ENCODE results near the gene GUCY2F.

DNA sequence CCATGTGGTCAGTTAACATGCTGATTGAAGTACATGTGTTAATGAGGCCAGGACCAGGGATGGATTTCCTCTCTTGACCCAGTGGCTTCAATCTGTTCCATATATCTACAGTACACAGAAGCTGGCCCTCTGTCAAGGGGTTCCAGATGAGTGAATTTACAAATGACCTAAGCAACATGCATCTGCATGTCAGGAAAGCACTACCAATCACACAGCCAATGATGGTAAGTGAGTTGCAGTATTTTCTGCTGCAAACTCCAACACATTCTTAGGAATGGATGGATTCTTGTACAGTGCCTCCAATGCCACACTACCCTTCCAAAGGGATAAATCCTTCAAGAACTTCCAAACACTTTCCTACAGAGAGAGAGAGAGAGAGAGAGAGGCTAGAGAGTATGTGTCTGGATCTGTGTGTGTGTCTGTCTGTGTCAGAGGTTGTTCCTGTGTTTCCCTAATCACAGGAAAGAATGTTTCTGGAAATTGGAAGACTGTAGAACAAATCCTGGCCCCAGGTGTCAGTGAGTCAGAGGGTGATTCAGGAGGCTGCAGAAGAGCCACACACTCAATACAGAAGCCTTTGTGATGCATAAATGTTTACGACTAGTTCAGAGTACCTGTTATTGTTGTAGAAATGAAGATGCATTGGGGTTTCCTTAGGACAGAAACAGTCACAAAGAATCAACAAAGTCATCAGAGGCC is 107.5 kb downstream of the GUCY2F start:
- TF ChIP-seq, protein P1, sequence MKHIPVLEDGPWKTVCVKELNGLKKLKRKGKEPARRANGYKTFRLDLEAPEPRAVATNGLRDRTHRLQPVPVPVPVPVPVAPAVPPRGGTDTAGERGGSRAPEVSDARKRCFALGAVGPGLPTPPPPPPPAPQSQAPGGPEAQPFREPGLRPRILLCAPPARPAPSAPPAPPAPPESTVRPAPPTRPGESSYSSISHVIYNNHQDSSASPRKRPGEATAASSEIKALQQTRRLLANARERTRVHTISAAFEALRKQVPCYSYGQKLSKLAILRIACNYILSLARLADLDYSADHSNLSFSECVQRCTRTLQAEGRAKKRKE (CRISPR knock-in tag; IDR thresholded peaks at IDR 0.05; ENCODE audit: low read depth): no peak
- TF ChIP-seq, protein P2, sequence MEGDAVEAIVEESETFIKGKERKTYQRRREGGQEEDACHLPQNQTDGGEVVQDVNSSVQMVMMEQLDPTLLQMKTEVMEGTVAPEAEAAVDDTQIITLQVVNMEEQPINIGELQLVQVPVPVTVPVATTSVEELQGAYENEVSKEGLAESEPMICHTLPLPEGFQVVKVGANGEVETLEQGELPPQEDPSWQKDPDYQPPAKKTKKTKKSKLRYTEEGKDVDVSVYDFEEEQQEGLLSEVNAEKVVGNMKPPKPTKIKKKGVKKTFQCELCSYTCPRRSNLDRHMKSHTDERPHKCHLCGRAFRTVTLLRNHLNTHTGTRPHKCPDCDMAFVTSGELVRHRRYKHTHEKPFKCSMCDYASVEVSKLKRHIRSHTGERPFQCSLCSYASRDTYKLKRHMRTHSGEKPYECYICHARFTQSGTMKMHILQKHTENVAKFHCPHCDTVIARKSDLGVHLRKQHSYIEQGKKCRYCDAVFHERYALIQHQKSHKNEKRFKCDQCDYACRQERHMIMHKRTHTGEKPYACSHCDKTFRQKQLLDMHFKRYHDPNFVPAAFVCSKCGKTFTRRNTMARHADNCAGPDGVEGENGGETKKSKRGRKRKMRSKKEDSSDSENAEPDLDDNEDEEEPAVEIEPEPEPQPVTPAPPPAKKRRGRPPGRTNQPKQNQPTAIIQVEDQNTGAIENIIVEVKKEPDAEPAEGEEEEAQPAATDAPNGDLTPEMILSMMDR (IDR thresholded peaks at IDR 0.05): no peak
- no peak for TF ChIP-seq NPAS2 (CRISPR knock-in tag; IDR thresholded peaks at IDR 0.05; ENCODE audit: borderline replicate concordance)
- TF ChIP-seq POLR2A (IDR thresholded peaks at IDR 0.05; ENCODE audit: low read length): no peak
- TF ChIP-seq SMC3 (IDR thresholded peaks at IDR 0.05): no peak
- TF ChIP-seq, protein P3, sequence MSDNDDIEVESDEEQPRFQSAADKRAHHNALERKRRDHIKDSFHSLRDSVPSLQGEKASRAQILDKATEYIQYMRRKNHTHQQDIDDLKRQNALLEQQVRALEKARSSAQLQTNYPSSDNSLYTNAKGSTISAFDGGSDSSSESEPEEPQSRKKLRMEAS (IDR thresholded peaks at IDR 0.05): no peak
- TF ChIP-seq, protein P4, sequence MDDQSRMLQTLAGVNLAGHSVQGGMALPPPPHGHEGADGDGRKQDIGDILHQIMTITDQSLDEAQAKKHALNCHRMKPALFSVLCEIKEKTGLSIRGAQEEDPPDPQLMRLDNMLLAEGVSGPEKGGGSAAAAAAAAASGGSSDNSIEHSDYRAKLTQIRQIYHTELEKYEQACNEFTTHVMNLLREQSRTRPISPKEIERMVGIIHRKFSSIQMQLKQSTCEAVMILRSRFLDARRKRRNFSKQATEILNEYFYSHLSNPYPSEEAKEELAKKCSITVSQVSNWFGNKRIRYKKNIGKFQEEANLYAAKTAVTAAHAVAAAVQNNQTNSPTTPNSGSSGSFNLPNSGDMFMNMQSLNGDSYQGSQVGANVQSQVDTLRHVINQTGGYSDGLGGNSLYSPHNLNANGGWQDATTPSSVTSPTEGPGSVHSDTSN (IDR thresholded peaks at IDR 0.05): no peak

All from A549 (cell line).